ENCODE data around the gene CTSO. TPM values are rescaled to one million over a fixed set of nuclear protein-coding genes. Genes with fewer than 3 reads are reported as not detected.

The CTSO gene
- total and polyA plus RNA-seq, 2 of the 8 experiments (the other 6 are each of a cell fraction or from before 2014, with no cell fraction given): 0.39 to 0.41 TPM

- no peak for TF ChIP-seq CEBPB (IDR thresholded peaks at IDR 0.05; ENCODE audit: low read depth, low read length)
- TF ChIP-seq MAFK (IDR thresholded peaks at IDR 0.05; ENCODE audit: low read depth, low read length): no peak
- TF ChIP-seq SP4 (IDR thresholded peaks at IDR 0.05; ENCODE audit: low read length): no peak
- TF ChIP-seq EP300 (IDR thresholded peaks at IDR 0.05; ENCODE audit: borderline replicate concordance in 1 of 2, low read depth in 2 of 2, low read length in 2 of 2): no peak
- no peak for TF ChIP-seq FOSL1 (IDR thresholded peaks at IDR 0.05; ENCODE audit: insufficient read depth, low read depth, low read length)
- no peak for TF ChIP-seq POLR2A (IDR thresholded peaks at IDR 0.05; ENCODE audit: control extremely low read depth in 1 of 2, low read depth in 2 of 2, low read length in 2 of 2)
- TF ChIP-seq PHF8 (conservative IDR thresholded peaks at IDR 0.05; ENCODE audit: low read depth, low read length): no peak
Observed at GRCh38 chr4:155984106-155984797, 30.6 kb upstream of the CTSO start (continued).
